HG03108 (cell line): ENCODE results near the gene LY86.

Experiments used
- ATAC-seq: cut with Tn5 transposase; IDR thresholded peaks from one replicate; pipeline ENCODE4 v1.9.1; 2021; ENCODE audit warnings: moderate library complexity; ENCODE audit not compliant: unreplicated experiment

Gene LY86

DNA sequence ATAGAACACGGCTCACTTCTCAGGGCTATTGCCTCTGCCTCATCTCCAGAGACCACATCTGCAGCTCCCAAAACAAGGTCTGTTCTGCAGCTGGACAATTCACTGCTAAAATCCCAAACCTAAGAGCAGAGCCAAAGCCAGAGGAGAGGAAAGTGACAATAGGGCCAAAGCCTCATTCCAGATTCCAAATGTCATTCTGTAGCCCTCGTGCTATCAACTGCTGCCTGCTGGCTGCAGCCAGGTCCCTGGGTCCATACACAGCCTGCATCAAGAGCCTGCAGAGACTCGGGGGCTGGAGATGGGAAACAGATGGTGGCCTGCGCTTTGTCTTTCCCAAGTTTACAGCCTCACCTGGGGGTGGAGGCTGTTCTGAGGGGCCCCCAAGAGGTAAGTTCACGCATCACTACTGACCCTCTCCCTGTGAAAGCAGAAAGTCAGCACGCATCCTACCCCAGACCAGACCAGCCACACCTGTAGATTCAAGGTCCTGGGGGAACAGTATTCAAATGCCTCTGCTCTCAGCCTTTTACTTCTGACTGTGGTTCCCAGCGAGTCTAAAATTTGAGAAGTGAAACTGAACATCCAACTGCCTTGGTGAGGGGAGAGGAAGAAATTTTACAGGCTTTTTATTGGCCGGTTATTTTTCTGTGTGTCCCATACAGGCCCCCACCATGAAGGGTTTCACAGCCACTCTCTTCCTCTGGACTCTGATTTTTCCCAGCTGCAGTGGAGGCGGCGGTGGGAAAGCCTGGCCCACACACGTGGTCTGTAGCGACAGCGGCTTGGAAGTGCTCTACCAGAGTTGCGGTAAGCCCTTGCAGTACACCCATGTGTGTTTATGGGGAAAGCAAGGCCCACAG is at the start of gene LY86:
LY86 (plus strand) TSS at position 657 of the 860 bp plus-strand sequence; CDS start at position 672, 15 bp downstream.
- ATAC-seq: peak; percentile 47

DNA sequence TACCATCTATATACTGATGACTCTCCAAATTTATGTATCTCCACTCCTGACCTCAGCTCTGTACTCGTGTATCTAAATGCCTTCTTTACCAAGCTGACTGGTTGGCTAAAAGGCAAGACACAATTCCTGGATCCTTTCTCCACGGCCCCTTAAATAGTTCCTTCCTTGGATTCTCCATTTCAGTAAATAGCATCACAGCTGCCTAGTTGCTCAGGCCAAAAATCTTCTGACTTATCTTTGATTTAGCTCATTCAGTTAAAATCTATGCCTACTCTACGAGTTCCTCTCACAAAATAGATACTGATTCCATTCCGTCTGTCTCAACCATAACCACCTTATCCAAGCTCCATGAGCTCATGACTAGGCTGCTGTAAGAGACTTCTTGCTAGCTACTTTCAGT is 49.5 kb upstream of the LY86 start:
- ATAC-seq: no peak

DNA sequence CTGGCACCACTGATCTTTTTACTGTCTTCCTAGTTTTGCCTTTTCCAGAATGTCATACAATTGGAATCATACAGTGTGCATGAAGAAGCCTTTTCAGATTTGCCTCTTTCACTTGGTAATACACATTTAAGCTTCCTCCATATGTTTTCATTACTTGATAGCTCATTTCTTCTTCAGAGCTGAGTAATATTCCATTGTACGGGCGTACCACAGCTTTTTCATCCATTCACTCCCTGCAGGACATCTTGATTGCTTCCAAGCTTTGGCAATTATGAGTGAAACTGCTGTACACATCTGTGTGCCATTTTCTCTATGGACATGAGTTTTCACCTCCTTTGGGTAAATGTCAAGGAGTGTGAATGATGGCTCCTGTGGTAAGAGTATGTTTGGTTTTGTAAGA is 46.2 kb upstream of the LY86 start:
- no peak for ATAC-seq

DNA sequence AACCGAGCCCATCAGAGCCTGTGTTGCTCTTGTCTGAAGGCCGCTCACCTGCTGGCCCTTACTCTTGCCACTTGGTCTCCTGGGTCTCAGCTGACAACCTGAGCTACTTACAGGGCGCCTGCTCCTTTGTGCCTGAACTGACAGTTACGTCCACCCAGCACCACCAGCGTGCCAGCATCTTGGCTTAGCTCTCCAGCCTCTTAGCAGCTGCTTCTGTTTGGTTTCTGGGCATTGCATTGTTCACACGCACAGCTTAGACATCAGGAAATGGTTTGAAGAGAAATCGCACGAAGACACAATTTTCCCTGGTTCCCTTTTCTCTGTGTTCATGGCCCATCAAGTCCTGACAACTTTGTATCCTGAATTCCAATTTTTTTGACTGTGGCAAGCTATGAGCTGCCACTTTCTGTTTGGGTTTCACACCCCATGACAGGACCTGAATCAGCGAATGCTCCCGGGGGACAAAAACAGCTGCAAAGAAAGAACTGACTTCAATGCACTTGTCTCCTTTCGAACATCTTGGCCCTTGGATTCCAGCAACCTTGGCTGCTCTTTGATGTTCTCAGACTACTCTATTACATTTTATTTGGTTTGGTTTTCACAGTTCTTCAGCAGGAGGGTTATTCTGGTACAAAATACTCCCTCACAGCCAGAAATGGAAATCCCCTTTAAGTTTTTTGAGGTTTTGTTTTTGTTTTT is 45.2 kb upstream of the LY86 start:
- no peak for ATAC-seq

DNA sequence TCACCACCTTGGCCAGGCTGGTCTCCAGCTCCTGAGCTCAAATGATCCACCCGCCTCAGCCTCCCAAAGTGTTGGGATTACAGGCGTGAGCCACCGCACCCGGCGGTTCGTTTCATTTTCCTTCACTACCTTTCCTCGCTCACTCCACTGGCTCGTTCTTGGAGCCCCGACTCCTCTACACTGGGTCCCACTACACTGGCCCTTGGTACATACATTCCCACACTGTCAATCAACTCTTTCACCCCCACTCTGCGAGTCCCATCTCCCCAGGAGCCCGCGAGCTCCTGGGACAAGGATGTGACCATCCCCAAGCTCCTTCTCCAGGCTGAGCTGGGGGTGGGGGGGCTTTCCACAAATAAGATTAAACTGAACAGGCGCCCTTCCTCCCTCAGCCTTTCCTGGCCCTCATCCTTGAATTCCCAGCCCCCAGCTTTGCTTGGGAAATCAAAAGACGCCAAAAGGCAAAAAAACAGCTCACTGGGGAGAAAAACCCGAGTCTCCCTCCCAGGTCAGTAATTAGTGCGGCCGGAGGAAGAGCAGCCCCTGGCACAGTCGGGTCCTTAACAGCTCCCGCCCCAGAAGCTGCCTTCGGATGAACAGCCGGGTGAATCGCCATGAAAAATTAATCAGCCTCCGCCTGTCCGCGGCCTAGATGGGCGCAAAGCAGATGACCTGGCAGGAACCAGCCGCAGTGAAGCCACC is 42.8 kb upstream of the LY86 start:
- no peak for ATAC-seq

DNA sequence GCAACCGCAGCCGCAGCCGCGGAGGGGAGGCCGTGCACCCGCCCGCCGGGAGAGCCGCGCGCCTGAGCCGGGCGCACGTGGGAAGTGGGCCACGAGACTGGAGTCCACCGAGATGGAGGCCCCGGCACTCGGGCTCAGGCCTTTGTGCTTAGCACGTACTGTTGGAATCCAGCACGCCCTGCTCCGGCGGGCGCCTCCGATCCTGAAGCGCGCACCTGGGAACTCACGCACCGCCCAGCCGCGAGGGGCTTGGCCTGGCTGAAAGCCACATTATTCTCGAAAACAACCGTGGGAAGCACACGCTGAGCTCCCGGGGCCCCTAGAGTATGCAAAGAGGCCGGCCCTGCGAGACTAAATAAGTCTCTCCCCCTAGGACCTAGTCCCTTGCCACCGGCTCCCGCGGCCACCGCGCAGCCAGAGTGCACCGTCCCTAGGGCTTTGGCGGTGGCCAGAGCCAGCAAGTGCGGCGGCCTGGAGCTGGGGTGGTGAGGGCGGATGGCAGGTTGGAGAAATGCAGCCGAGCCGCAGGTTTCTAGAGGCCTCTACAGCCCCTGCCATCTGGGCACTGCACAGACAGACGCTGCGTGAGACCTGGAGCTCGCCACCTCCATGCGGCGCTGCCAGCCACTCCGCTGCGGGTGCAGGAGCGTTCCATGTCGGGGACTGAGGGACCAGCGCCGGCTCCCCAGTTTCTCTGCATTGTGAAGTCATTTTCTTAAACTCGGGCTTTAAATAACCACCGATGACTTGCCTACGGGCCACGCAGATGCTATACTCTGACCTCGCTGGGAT is 42.0 kb upstream of the LY86 start:
- peak; percentile 44 for ATAC-seq

DNA sequence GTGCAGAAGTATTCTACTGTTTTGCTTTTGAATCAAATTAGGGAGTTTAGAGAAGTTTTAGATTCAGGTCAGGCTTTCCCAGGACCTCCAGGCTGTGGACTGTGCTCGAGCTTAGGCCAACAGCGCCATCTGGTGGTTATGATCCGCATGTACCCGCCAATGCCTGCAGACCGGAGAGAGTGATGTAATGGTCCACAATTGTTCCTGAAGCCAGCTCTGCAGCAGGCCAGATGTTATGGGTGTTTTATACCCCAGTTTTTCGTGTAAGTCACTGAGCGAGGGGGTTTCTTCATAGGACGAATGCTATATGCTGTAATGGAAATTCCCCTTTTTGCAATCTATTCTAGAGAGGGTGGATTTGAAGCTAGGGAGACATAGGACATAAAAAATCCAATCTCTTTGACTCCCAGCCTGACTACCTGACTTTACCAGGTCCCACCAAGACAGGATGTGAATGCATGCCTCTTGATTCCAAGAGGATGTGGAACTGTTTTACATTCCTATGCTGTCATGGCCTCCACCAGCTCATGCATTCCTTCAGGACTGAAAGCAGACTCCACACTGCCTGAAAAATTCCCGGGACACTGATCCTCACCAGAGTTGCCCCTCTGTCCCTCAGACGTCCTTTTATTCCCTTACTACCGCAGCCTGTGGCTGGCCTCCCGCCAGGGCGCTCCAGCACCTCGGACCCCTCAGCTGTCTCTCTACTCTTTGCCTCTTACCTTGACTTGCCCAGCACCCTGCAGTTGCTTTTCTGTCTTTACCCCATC is 41.2 kb upstream of the LY86 start:
- ATAC-seq: peak; percentile 69

DNA sequence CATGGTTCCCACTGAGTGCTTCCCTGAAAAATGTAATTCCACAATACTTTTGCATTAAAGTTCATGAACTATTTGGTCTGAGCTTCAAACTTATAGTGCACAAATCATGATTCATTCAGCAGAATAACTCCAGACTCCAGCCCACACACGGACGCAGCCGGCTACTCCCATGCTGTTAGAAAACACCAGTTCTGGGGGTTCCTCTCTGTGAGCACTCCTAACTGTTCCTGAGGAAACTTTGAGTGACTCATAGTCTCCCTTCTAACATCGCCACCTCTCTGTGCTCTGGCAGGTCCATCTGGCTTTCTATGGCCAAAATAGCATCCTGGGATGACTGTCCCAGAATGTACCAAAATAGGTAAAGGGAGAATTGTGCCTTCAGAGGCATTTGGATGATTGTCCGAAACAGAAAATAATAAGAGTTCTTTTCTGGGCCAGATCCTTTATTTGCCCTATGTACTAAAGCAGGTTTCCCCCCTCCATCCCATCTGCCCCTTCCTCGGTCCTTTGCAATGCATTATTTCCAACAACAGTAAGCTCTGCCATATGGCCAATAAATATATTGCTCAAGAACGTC is 32.3 kb upstream of the LY86 start:
- no peak for ATAC-seq

DNA sequence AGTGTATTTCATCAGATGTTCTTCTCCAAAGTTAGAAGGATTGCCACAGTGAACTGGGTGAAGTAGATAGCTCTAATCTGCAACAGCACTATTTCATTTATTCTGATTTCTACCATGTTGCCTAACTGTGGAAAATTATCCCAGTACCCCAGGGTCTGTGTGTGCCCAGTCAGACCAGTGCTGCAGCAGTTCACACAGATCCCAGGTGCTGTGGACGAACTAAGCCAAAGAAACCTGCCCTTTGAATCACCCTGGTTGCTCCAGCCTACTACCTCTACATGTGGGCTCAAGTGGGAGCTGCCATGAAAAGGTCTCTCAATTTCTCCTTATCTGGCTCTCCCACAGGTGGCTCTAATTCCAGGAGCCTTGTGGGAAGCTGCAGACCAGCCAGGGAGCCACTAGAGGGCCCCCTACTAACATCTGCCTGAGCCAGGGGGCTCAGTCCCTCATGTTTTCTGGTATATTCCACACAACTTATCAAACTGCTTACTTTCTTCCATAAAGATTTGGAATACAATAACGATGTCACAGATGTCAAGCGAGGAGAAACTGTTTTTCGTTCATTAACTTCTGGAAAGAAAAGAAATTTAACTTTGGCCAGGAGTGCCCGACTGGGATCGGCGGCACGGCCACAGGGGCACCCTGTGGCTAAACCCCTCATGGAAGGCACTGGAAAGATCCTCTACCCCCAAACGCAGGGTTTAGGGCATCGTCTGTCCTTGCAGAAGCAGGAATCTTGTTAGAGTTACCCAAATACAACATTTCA is 31.6 kb upstream of the LY86 start:
- peak; percentile 43 for ATAC-seq

DNA sequence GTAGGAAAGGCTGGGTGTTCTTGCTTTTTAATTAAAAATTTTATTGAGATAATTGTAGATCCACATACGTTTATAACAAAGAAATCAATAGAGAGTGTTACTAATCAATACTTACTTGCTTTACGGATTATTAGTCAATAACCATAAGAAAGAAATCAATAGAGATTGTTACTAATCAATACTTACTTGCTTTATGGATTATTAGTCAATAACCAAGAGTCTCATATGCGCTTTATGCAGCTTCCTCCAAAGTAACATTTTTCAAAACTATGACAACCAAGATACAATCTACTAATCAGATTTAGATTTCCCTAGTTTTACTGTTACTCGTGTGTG is 31.0 kb upstream of the LY86 start:
- ATAC-seq: no peak

DNA sequence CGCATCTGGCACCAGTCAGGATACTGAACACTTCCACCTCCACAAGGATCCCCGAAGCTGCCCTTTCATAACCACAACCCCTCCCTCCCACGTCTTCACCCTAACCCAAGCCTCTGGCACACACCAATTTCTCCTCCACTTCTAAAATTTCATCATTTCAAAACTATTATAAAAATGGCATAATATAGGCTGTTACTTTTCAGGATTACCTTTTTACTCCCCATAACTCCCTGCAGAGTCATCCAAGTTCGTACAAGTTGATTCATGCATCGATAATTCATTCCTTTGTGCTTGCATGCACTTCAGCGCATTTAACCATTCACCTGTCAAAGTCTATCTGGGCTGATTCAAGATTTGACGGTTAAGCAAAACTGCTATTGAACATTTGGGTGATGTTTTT is 30.6 kb upstream of the LY86 start:
- no peak for ATAC-seq

DNA sequence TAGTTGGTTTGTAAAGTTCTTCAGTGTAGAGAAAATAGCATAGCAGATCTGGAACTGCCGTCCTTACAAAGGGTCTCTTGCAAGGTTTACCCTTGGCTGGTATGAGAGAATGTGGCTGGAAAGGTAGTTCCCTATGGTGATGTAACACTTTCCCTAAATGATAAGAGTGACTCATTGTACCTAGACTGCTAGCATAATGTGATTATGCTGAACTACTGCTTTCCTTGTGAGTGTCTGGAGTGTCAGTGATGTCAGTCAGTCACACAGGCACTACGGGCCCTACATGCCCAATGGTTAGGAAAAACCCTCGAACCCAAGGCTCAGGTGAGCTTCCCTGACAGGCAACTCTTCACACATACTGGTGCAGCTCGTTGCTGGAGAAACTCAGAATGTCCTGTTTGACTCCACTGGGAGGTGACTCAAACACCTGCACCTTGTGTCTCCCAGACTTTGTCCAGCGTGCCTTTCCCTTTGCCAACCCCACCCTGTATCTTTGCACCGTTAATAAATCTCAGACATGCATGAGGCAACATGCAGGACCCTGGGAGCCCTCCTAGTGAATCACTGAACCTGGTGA is 28.4 kb upstream of the LY86 start:
- ATAC-seq: no peak

DNA sequence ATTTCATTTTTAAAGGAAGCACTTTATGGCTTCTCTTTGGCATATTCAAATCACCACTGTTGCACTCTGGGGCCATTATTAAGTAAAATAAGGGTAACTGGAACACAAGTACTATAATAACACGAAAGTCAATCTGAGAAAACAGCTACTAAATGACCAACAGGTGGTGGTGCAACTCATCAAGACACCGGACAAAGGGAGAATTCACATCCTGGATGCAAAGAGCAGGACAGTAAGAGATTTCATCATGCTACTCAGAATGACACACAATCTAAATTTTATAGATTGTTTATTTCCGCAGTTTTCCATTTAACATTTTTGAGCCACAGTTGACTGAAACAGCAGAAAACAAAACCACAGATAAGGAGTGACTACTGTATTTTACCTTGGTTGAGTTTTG is 27.6 kb upstream of the LY86 start:
- ATAC-seq: no peak

DNA sequence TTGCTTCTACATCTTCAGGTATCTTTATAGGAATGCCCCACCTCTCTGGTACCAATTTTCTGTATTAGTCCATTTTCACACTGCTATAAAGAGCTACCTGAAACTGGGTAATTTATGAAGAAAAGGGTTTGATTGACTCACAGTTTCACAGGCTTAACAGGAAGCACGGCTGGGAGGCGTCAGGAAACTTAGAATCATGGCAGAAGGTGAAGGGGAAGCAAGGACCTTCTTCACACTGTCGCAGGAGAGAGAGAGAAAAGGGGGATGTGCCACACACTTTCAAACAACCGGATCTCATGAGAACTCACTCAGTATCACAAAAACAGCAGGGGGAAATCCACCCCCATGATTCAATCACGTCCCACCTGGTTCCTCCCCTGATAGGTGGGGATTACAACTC is 24.4 kb upstream of the LY86 start:
- no peak for ATAC-seq

DNA sequence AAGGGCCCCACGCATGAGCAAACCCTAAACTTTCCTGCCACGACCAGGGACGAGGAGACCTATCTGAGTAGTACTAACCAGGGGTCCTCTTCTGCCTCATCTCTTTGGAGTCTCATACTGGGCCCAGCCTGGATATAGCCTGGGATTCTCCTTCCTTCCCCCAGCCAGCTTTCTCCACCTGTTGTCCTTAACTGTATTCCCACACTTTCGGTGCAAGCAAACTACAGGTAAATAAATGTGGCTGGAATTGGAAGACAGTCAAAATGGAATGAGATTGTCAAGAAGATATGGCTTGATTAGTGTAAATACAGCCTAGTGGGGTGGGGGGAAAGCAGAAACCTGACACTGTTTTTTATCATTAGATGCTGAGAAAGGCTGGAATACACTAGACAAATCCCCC is 23.5 kb upstream of the LY86 start:
- ATAC-seq: no peak

DNA sequence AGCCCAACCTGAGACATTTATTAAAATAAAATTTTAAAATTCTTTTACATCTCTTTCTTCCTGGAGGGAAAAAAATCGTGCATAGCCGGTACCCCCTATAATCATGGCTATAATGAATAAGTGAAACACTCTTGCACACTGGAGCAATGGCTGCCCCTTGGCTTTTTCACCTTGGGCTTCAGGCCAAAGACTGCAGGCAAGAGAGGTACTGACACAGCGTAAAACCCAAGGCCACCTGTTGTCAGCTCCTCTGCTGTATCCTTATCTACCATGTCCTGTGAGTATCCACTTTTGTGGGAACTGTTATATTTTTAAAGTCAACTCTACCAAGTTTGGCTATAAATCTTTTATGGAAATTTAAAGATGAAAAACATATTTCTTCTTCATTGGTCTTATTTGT is 23.0 kb upstream of the LY86 start:
- ATAC-seq: no peak

DNA sequence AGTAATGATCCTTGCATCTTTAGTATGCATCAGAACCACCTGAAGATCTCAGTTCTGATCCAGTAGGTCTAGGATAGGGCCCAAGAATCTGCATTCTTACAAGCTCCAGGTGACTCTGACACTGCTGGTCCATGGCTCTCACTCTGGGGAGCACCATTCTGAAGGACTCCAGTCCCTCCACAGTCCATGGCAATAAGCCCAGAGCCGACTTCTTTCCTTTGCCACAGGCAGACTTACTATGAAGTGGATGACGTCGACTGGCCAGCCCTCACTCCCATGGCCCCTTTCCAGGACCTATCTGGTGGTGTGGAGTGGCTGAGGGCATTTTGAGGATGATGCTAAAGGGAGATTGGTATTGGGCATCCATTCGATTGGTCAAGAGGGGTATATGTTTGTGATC is 21.8 kb upstream of the LY86 start:
- ATAC-seq: no peak

DNA sequence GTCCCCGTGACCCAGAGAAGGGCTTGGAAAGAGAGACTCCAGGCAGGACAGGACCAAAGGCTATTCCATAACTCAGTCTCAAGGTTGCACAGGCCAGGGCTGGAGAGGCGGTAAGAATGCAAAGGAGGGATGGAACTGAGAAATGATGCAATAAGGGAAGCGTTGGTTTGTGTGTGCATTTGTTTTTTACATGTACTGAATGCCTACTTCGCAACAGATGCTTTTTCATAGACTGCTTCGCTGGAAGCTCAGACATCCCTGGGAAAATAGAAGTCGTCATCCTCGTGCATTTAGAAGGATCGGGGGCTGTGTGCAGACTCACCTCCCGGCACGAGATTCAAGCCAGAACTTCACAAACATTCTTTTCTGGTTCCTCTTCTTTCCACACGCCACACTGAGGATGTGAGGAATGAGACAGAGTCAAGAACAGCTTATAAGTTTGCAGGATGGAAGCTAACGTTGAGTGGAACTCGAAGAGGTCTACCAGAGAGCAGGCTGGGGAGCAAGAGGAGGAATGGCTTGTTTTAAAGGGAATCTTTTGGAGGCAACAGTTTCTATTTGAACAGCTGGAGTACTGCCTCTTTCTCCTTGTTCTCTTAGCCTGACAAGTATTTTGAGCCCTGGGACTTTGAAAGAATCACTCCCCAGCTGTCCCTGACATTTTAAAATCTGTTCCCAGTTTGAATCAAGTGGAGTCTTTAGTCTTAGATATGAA is 19.3 kb upstream of the LY86 start:
- no peak for ATAC-seq
